ENCODE results near the gene DCLK2.

DNA sequence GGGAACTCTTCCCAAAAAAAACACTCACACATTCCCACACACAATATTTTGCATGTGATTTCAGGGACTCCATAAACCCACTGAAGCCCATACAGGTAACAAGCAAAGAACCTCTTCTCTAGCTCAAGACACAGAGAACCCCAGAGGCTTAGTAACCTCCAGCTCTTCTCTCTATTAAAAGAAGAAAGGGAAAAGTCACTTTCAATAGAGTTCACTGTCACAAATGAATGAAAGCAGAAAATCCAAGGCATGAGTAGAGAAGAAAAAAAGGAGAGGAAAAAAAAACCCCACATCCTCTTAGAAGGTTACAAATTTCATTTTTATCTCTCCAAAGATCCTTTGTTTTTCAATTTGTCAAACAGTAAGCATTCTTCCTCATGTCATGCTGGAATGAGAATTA, 30.7 kb upstream of the DCLK2 start:
- TF ChIP-seq, protein P1, sequence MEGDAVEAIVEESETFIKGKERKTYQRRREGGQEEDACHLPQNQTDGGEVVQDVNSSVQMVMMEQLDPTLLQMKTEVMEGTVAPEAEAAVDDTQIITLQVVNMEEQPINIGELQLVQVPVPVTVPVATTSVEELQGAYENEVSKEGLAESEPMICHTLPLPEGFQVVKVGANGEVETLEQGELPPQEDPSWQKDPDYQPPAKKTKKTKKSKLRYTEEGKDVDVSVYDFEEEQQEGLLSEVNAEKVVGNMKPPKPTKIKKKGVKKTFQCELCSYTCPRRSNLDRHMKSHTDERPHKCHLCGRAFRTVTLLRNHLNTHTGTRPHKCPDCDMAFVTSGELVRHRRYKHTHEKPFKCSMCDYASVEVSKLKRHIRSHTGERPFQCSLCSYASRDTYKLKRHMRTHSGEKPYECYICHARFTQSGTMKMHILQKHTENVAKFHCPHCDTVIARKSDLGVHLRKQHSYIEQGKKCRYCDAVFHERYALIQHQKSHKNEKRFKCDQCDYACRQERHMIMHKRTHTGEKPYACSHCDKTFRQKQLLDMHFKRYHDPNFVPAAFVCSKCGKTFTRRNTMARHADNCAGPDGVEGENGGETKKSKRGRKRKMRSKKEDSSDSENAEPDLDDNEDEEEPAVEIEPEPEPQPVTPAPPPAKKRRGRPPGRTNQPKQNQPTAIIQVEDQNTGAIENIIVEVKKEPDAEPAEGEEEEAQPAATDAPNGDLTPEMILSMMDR (IDR thresholded peaks at IDR 0.05) = no peak
- no peak for TF ChIP-seq POLR2AphosphoS5 (IDR thresholded peaks at IDR 0.05)

Data from upper lobe of left lung (tissue), 4 donors.